GM23338 (cell line): Measurements from ENCODE around the gene C16orf95. TPM values are rescaled to one million over a fixed set of nuclear protein-coding genes. Genes with fewer than 3 reads are reported as not detected.

ENCODE experiments used
- ATAC-seq: fragments of 200-7000 bp; cut with Tn5 transposase; 3 replicates; pipeline ENCODE4 v1.9.1; 2020
- DNase-seq: peaks from one replicate; pipeline ENCODE4 v3.0.0-alpha.2; 2015; ENCODE audit warnings: low spot score
- H2AFZ ChIP-seq: fragments of 200-600 bp; sonication (generic); 2 replicates; pipeline ENCODE4 v1.8.0; 2016; ENCODE audit warnings: antibody characterized with exemption, mild to moderate bottlenecking, moderate library complexity
- H3F3A ChIP-seq: fragments of 200-600 bp; sonication (generic); replicated peaks from 2 replicates; pipeline ENCODE4 v1.8.0; 2017; ENCODE audit warnings: antibody characterized with exemption, mixed run types, low read depth
- H3K27ac ChIP-seq: fragments of 200-600 bp; sonication (generic); 2 replicates; pipeline ENCODE4 v1.6.1; 2016; ENCODE audit warnings: low read depth
- H3K27me3 ChIP-seq: fragments of 200-600 bp; sonication (generic); 2 replicates; pipeline ENCODE4 v1.8.0; 2016; ENCODE audit warnings: mild to moderate bottlenecking, mixed run types, moderate library complexity; ENCODE audit not compliant: insufficient read depth
- H3K36me3 ChIP-seq: fragments of 200-600 bp; sonication (generic); 2 replicates; pipeline ENCODE4 v1.8.0; 2016; ENCODE audit warnings: mild to moderate bottlenecking; ENCODE audit not compliant: insufficient read depth
- H3K4me1 ChIP-seq: fragments of 200-600 bp; sonication (generic); 2 replicates; pipeline ENCODE4 v1.8.0; 2016; ENCODE audit warnings: mild to moderate bottlenecking, moderate library complexity; ENCODE audit not compliant: insufficient read depth
- H3K4me2 ChIP-seq: fragments of 200-600 bp; sonication (generic); 2 replicates; pipeline ENCODE4 v1.7.1; 2017; ENCODE audit warnings: mixed run types
- H3K4me3 ChIP-seq: fragments of 200-600 bp; sonication (generic); 2 replicates; pipeline ENCODE4 v1.6.1; 2016; ENCODE audit warnings: mixed run types
- H3K79me2 ChIP-seq: fragments of 200-600 bp; sonication (generic); replicated peaks from 2 replicates; pipeline ENCODE4 v1.8.0; 2017; ENCODE audit warnings: mild to moderate bottlenecking; ENCODE audit not compliant: insufficient read depth
- H3K9me2 ChIP-seq: fragments of 200-600 bp; sonication (generic); 2 replicates; pipeline ENCODE4 v1.8.0; 2017; ENCODE audit not compliant: insufficient read depth
- H4K20me1 ChIP-seq: fragments of 200-600 bp; sonication (generic); replicated peaks from 2 replicates; pipeline ENCODE4 v1.8.0; 2017; ENCODE audit warnings: mild to moderate bottlenecking; ENCODE audit not compliant: insufficient read depth
- H3K27ac Mint-ChIP-seq: 2 replicates; pipeline ENCODE4 v1.8.0; 2020; ENCODE audit warnings: inconsistent platforms, mild to moderate bottlenecking, moderate library complexity, mixed read lengths
- H3K27me3 Mint-ChIP-seq: 3 replicates; pipeline ENCODE4 v1.8.0; 2022; ENCODE audit warnings: low read depth, mild to moderate bottlenecking, moderate library complexity, mixed read lengths, inconsistent platforms; ENCODE audit not compliant: insufficient read depth, poor library complexity
- H3K36me3 Mint-ChIP-seq: 3 replicates; pipeline ENCODE4 v1.8.0; 2021; ENCODE audit warnings: low read depth, mild to moderate bottlenecking, inconsistent platforms, moderate library complexity, mixed read lengths
- H3K4me1 Mint-ChIP-seq: 3 replicates; pipeline ENCODE4 v1.8.0; 2020; ENCODE audit warnings: mild to moderate bottlenecking, inconsistent platforms, mixed read lengths
- H3K4me3 Mint-ChIP-seq: 3 replicates; pipeline ENCODE4 v1.8.0; 2021; ENCODE audit warnings: moderate library complexity, mild to moderate bottlenecking, inconsistent platforms, mixed read lengths
- H3K9me3 Mint-ChIP-seq: 3 replicates; pipeline ENCODE4 v1.8.0; 2020; ENCODE audit warnings: moderate library complexity, mild to moderate bottlenecking, inconsistent platforms, mixed read lengths
- CREB1 ChIP-seq: fragments of 250-450 bp; sonication (Bioruptor Pico); IDR thresholded peaks from 2 replicates; pipeline ENCODE4 v1.5.0; 2020; ENCODE audit warnings: low read depth, mild to moderate bottlenecking, moderate library complexity
- CTCF ChIP-seq, 2 experiments: fragments of 200-600 bp in 1 of 2; sonication (generic) in 1 of 2; conservative IDR thresholded peaks; 2 replicates each; pipeline versions ENCODE4 v1.5.1 to v1.6.1; 2016 to 2017; ENCODE audit warnings: antibody characterized with exemption in 2 of 2, low read depth in 2 of 2, mild to moderate bottlenecking in 2 of 2, moderate library complexity in 1 of 2
- EZH2 ChIP-seq: fragments of 200-600 bp; sonication (generic); IDR thresholded peaks from one replicate; pipeline ENCODE4 v1.8.0; 2017; ENCODE audit warnings: antibody characterized with exemption, mild to moderate bottlenecking, low read depth; ENCODE audit not compliant: unreplicated experiment
- NANOG ChIP-seq: IDR thresholded peaks from 2 replicates; pipeline ENCODE4 v1.6.1; 2016; ENCODE audit warnings: antibody characterized with exemption, borderline replicate concordance
- POLR2AphosphoS5 ChIP-seq: IDR thresholded peaks from 2 replicates; pipeline ENCODE4 v1.6.1; 2016; ENCODE audit warnings: antibody characterized with exemption, low read depth
- STAT1 ChIP-seq: IDR thresholded peaks from one replicate; pipeline ENCODE4 v1.6.1; 2016; ENCODE audit warnings: antibody characterized with exemption; ENCODE audit not compliant: unreplicated experiment
- ZNF114 ChIP-seq: fragments of 250-450 bp; sonication (Bioruptor Pico); IDR thresholded peaks from 2 replicates; pipeline ENCODE4 v1.5.0; 2020; ENCODE audit warnings: mild to moderate bottlenecking, moderate library complexity
- ZNF462 ChIP-seq: fragments of 250-450 bp; sonication (Bioruptor Pico); IDR thresholded peaks from 2 replicates; pipeline ENCODE4 v1.5.0; 2020; ENCODE audit warnings: mild to moderate bottlenecking, moderate library complexity
- polyA plus RNA-seq: library from polyadenylated mRNA; unstranded; fragments of >200 nt; fragmentation: Nextera tagmentation; extraction: Ambion mirVana; gene quantifications from 2 replicates; pipeline ENCODE4 v1.2.1, GENCODE V29; 2016
- total RNA-seq: library from RNA; depleted of rRNA; stranded (reverse); fragments of >200 nt; shearing (Covaris generic); gene quantifications from 2 replicates; pipeline ENCODE4 v1.2.3, GENCODE V29; 2014
- TF ChIP-seq, protein P1 (sequence below): IDR thresholded peaks from one replicate; pipeline ENCODE4 v1.6.1; 2018; ENCODE audit warnings: antibody characterized with exemption; ENCODE audit not compliant: unreplicated experiment
- TF ChIP-seq, protein P2 (sequence below): IDR thresholded peaks from 2 replicates; pipeline ENCODE4 v1.6.1; 2016; ENCODE audit warnings: antibody characterized with exemption

Gene C16orf95
- total and polyA plus RNA-seq, 2 experiments from 2014 or later = 1.2 to 3.9 TPM

GRCh38 chr16:87291944-87292343 lies 25.2 kb downstream of the C16orf95 start:
- peaks cover 11% of the 10 kb centered on the region; the same call in 2 of the 3 replicates for H3K36me3 Mint-ChIP-seq
- Histone ChIP-seq H3K4me1 (no peaks in the 10 kb centered on the region), H3K79me2 (no peaks in the 10 kb centered on the region), H4K20me1 (no peaks in the 10 kb centered on the region), H3K9me2 (no peaks in the 10 kb centered on the region), H3K4me3 (no peak overlapping the region), H3K4me2 (no peak overlapping the region), H2AFZ (no peak overlapping the region), H3K27me3 (no peaks in the 10 kb centered on the region), H3F3A (no peaks in the 10 kb centered on the region), H3K36me3 (no peaks in the 10 kb centered on the region), H3K27ac (no peak overlapping the region)
- no peak for ATAC-seq
- no peak overlapping the region for H3K4me3 Mint-ChIP-seq
- H3K27me3 Mint-ChIP-seq = peaks cover 4% of the 10 kb centered on the region
- TF ChIP-seq CREB1 (CRISPR knock-in tag) (no peak), STAT1 (no peak), EZH2 (no peak), ZNF114 (CRISPR knock-in tag) (no peak), NANOG (no peak), POLR2AphosphoS5 (no peak), CTCF (conservative IDR thresholded peaks at IDR 0.05; ENCODE audit: low read depth in 2 of 2) (no peak)
- TF ChIP-seq, protein P1, sequence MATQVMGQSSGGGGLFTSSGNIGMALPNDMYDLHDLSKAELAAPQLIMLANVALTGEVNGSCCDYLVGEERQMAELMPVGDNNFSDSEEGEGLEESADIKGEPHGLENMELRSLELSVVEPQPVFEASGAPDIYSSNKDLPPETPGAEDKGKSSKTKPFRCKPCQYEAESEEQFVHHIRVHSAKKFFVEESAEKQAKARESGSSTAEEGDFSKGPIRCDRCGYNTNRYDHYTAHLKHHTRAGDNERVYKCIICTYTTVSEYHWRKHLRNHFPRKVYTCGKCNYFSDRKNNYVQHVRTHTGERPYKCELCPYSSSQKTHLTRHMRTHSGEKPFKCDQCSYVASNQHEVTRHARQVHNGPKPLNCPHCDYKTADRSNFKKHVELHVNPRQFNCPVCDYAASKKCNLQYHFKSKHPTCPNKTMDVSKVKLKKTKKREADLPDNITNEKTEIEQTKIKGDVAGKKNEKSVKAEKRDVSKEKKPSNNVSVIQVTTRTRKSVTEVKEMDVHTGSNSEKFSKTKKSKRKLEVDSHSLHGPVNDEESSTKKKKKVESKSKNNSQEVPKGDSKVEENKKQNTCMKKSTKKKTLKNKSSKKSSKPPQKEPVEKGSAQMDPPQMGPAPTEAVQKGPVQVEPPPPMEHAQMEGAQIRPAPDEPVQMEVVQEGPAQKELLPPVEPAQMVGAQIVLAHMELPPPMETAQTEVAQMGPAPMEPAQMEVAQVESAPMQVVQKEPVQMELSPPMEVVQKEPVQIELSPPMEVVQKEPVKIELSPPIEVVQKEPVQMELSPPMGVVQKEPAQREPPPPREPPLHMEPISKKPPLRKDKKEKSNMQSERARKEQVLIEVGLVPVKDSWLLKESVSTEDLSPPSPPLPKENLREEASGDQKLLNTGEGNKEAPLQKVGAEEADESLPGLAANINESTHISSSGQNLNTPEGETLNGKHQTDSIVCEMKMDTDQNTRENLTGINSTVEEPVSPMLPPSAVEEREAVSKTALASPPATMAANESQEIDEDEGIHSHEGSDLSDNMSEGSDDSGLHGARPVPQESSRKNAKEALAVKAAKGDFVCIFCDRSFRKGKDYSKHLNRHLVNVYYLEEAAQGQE = no peak
- TF ChIP-seq, protein P2, sequence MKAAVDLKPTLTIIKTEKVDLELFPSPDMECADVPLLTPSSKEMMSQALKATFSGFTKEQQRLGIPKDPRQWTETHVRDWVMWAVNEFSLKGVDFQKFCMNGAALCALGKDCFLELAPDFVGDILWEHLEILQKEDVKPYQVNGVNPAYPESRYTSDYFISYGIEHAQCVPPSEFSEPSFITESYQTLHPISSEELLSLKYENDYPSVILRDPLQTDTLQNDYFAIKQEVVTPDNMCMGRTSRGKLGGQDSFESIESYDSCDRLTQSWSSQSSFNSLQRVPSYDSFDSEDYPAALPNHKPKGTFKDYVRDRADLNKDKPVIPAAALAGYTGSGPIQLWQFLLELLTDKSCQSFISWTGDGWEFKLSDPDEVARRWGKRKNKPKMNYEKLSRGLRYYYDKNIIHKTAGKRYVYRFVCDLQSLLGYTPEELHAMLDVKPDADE = no peak
- no peak overlapping the region for H3K27ac Mint-ChIP-seq
- H3K9me3 Mint-ChIP-seq = peaks cover 20% of the 10 kb centered on the region
- H3K4me1 Mint-ChIP-seq = peaks cover 3% of the 10 kb centered on the region; the same call in 1 of the 3 replicates
- no peak for DNase-seq

DNA sequence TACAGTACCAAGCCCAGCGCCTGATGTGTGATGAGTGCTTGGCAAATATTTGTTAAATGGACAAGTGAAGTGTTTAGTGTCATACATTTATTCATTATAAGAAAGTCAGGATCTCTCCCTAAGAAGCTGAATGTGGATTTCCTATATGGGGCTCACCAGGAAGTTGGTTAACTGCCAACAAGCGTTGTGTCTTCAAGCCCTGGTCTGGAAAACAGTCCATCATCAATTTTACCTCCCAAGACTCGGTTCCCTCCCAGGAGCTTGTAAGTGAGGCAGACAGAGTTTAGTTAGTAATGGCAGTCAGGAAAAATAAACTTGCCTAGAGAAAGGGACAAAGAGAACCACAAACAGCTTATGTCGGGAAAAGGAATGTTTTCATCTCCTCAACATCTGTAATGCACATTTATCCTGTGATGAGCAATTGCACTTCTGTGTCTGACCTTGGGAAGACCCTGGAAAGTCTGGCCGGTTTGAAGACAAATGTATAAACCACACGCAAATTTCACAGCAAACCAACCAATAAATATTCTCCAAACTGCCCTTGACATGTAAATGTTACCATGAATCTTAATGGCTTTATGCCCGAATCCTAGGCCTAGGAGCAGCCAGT lies 28.3 kb downstream of the C16orf95 start:
- Histone ChIP-seq H3K9me2 (no peaks in the 10 kb centered on the region), H3K36me3 (0 out of 2 replicates have a peak, but pooled peaks cover 3% of the 10 kb centered on the region), H3F3A (no peaks in the 10 kb centered on the region), H4K20me1 (no peaks in the 10 kb centered on the region), H3K4me2 (no peak overlapping the region), H3K79me2 (no peaks in the 10 kb centered on the region), H2AFZ (no peak overlapping the region), H3K27me3 (no peaks in the 10 kb centered on the region), H3K4me1 (no peaks in the 10 kb centered on the region), H3K27ac (no peak overlapping the region), H3K4me3 (no peak overlapping the region)
- ATAC-seq (no peak), DNase-seq (no peak)
- H3K27ac Mint-ChIP-seq = no peak overlapping the region
- H3K9me3 Mint-ChIP-seq = peaks cover 20% of the 10 kb centered on the region
- H3K36me3 Mint-ChIP-seq = peaks cover 11% of the 10 kb centered on the region; the same call in 2 of the 3 replicates
- H3K4me3 Mint-ChIP-seq = no peak overlapping the region
- H3K27me3 Mint-ChIP-seq = peaks cover 4% of the 10 kb centered on the region
- no peaks in the 10 kb centered on the region for H3K4me1 Mint-ChIP-seq
- no peak for TF ChIP-seq ZNF462 (CRISPR knock-in tag)
